ENCODE measurements around the gene GSAP. TPM values are rescaled to one million over a fixed set of nuclear protein-coding genes. Genes with fewer than 3 reads are reported as not detected.

The GSAP gene
- total and polyA plus RNA-seq, 7 donors: 1.3 to 4.2 (median 2.0) TPM

- Histone ChIP-seq H3K9me3 (no peaks in the 10 kb centered on the region), H3K27ac (no peak overlapping the region), H3K4me1 (no peaks in the 10 kb centered on the region), H3K36me3 (ENCODE audit: insufficient read depth in 1 of 2, low read depth in 1 of 2) (no peaks in the 10 kb centered on the region), H3K27me3 (ENCODE audit: insufficient read depth in 3 of 3, low read length in 2 of 3) (no peaks in the 10 kb centered on the region), H3K4me3 (no peak overlapping the region)
- 35 to 56% (median 37%) methylated on average over 2 of the region's 2 CpGs for WGBS, 3 donors
- TF ChIP-seq CTCF (IDR thresholded peaks at IDR 0.05): no peak
- DNase-seq (no peak), ATAC-seq (no peak)
- intact Hi-C loops (cut with DNase I): loop anchor here in 1 of 2 donors (10.0 kb wide), 1 partner anchor 312 kb away; no protein-coding TSS in a partner anchor
Measured at GRCh38 chr7:77442636-77443035, 26.5 kb upstream of the GSAP start.

GRCh38 chr7:77441046-77441445 lies 24.9 kb upstream of the GSAP start:
- TF ChIP-seq CTCF (IDR thresholded peaks at IDR 0.05): no peak
- 84 to 88% (median 85%) methylated on average over 2 of the region's 2 CpGs for WGBS, 3 donors
- no peaks in the 10 kb centered on the region for H3K27me3 ChIP-seq (ENCODE audit: insufficient read depth in 3 of 3, low read length in 2 of 3)
- ATAC-seq (no peak), DNase-seq (no peak)
- H3K36me3 ChIP-seq (ENCODE audit: insufficient read depth in 1 of 2, low read depth in 1 of 2): no peaks in the 10 kb centered on the region
- H3K9me3 ChIP-seq: no peaks in the 10 kb centered on the region
- intact Hi-C loops (cut with DNase I): loop anchor here in 1 of 2 donors (10.0 kb wide), 1 partner anchor 314 kb away; no protein-coding TSS in a partner anchor
- H3K4me1 ChIP-seq: no peaks in the 10 kb centered on the region
- no peak overlapping the region for H3K4me3 ChIP-seq
- no peak overlapping the region for H3K27ac ChIP-seq

GRCh38 chr7:77439572-77439971 lies 23.4 kb upstream of the GSAP start:
- Histone ChIP-seq H3K9me3 (no peaks in the 10 kb centered on the region), H3K4me1 (no peaks in the 10 kb centered on the region), H3K27me3 (ENCODE audit: insufficient read depth in 3 of 3, low read length in 2 of 3) (no peaks in the 10 kb centered on the region), H3K4me3 (no peak overlapping the region), H3K36me3 (ENCODE audit: insufficient read depth in 1 of 2, low read depth in 1 of 2) (no peaks in the 10 kb centered on the region), H3K27ac (no peak overlapping the region)
- ATAC-seq (peak; percentile 73 to 87 (median 77)), DNase-seq (peak; percentile 37 to 61)
- peak; percentile 49 for TF ChIP-seq CTCF (IDR thresholded peaks at IDR 0.05)
- intact Hi-C loops (cut with DNase I): no loop called here
- WGBS, 3 donors: 29 to 33% (median 29%) methylated on average over 5 of the region's 5 CpGs

GRCh38 chr7:77438131-77438530 lies 22.0 kb upstream of the GSAP start:
- Histone ChIP-seq H3K27ac (no peak overlapping the region), H3K4me1 (no peaks in the 10 kb centered on the region), H3K27me3 (ENCODE audit: insufficient read depth in 3 of 3, low read length in 2 of 3) (no peaks in the 10 kb centered on the region), H3K36me3 (ENCODE audit: insufficient read depth in 1 of 2, low read depth in 1 of 2) (no peaks in the 10 kb centered on the region), H3K9me3 (no peaks in the 10 kb centered on the region), H3K4me3 (no peak overlapping the region)
- WGBS, 3 donors: 97 to 100% (median 100%) methylated on average over 1 of the region's 1 CpG
- DNase-seq (no peak), ATAC-seq (no peak)
- intact Hi-C loops (cut with DNase I): no loop called here
- no peak for TF ChIP-seq CTCF (IDR thresholded peaks at IDR 0.05)

GRCh38 chr7:77434570-77435275 lies 18.6 kb upstream of the GSAP start:
- DNase-seq (no peak), ATAC-seq (no peak)
- Histone ChIP-seq H3K27ac (no peak overlapping the region), H3K4me1 (no peaks in the 10 kb centered on the region), H3K27me3 (ENCODE audit: insufficient read depth in 3 of 3, low read length in 2 of 3) (no peaks in the 10 kb centered on the region), H3K9me3 (no peaks in the 10 kb centered on the region), H3K36me3 (ENCODE audit: insufficient read depth in 1 of 2, low read depth in 1 of 2) (no peaks in the 10 kb centered on the region), H3K4me3 (no peak overlapping the region)
- TF ChIP-seq CTCF (IDR thresholded peaks at IDR 0.05): no peak
- intact Hi-C loops (cut with DNase I): no loop called here
- 82 to 90% (median 87%) methylated on average over 3 of the region's 3 CpGs for WGBS, 3 donors
